ENCODE measurements around the gene ORAI1. TPM values are rescaled to one million over a fixed set of nuclear protein-coding genes. Genes with fewer than 3 reads are reported as not detected.

Gene ORAI1
- total and polyA plus RNA-seq, 12 donors: 1.9 to 16.1 (median 6.9) TPM

DNA sequence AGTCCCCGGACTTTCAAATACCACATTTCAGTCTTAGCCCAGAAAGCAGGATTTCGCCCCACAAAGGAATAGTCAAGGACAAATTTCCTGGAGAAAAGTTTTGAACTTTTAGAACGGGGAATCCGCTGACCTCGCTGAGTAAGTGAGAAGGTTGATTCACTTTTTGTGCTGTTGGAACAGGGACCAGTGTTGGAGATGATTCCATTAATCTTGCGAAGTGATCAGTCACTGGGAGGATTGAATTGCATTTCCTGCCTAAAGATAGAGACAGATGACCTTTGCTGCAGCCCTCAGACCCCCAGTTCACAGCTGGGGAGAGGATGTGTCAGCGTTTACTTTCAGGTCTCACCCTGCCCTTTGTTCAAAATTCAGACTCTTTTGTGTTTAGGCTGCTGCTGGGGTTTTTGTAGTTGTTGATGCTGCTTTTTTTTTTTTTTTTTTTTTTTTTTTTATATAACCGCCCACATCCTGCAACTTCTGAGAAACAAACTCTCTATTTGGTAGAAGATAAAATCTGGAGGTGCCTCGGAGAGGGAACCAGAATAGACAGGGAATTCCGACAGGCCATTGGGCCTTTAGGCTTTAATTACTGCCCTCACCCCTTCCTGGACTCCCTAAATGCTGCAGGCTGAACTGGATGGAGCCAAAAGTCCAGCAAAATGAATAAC lies 35.7 kb upstream of the ORAI1 start:
- Histone ChIP-seq H3K4me3 (peak overlapping the region in 3 of 4 donors; percentile 7 to 43 (median 26)), H3K9me3 (replicated peaks in 1 of 3) (no peaks in the 10 kb centered on the region), H3K27ac (peak overlapping the region; percentile 65 to 87 (median 76)), H3K27me3 (no peaks in the 10 kb centered on the region), H3K4me1 (replicated peaks in 1 of 2) (peaks cover 0 to 14% of the 10 kb centered on the region in 2 donors), H3K36me3 (replicated peaks in 1 of 2) (no peaks in the 10 kb centered on the region)
- peak in 4 of 7 donors; percentile 31 to 57 (median 52) for DNase-seq
- 5 to 14% (median 7%) methylated on average over 10 of the region's 10 CpGs for WGBS, 4 donors
- intact Hi-C loops (cut with DNase I): no loop called here
- TF ChIP-seq, protein P1, sequence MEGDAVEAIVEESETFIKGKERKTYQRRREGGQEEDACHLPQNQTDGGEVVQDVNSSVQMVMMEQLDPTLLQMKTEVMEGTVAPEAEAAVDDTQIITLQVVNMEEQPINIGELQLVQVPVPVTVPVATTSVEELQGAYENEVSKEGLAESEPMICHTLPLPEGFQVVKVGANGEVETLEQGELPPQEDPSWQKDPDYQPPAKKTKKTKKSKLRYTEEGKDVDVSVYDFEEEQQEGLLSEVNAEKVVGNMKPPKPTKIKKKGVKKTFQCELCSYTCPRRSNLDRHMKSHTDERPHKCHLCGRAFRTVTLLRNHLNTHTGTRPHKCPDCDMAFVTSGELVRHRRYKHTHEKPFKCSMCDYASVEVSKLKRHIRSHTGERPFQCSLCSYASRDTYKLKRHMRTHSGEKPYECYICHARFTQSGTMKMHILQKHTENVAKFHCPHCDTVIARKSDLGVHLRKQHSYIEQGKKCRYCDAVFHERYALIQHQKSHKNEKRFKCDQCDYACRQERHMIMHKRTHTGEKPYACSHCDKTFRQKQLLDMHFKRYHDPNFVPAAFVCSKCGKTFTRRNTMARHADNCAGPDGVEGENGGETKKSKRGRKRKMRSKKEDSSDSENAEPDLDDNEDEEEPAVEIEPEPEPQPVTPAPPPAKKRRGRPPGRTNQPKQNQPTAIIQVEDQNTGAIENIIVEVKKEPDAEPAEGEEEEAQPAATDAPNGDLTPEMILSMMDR (IDR thresholded peaks at IDR 0.05): no peak
- TF ChIP-seq POLR2A (IDR thresholded peaks at IDR 0.05): no peak

DNA sequence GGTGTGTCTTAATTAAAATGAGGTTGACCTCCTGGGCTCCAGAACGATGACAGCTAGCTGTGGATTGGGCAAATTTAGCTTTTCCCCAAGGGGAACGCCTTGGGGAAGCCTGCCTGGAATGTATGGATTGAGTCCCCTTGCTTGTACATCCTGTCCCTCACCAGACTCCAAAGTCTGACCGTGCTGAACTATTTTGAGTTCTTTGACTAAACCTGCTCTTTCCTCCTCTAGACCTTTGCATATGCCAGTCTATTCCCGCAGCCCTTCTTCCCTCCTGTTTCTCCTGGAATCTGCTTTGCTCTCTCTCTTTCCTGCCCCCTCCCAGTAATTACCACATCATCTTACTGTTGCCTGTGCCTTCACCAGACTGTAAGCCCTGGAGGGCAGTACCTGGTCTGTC lies 34.0 kb upstream of the ORAI1 start:
- intact Hi-C loops (cut with DNase I): no loop called here
- WGBS, 4 donors: 82 to 88% (median 86%) methylated on average over 4 of the region's 4 CpGs

GRCh38 chr12:121595520-121595919 lies 30.8 kb upstream of the ORAI1 start:
- Histone ChIP-seq H3K36me3 (replicated peaks in 1 of 2) (no peaks in the 10 kb centered on the region), H3K4me3 (no peak overlapping the region), H3K27ac (no peak overlapping the region), H3K4me1 (replicated peaks in 1 of 2) (peaks cover 0 to 6% of the 10 kb centered on the region in 2 donors), H3K27me3 (no peaks in the 10 kb centered on the region), H3K9me3 (replicated peaks in 1 of 3) (no peaks in the 10 kb centered on the region)
- intact Hi-C loops (cut with DNase I): no loop called here
- 91 to 100% (median 93%) methylated on average over 7 to 12 of the region's 12 CpGs for WGBS, 4 donors
- TF ChIP-seq, protein P1 (IDR thresholded peaks at IDR 0.05): no peak
- no peak for TF ChIP-seq POLR2A (IDR thresholded peaks at IDR 0.05)
- no peak for DNase-seq

More for the DNA sequence above, 34.0 kb upstream of the ORAI1 start:
- no peaks in the 10 kb centered on the region for H3K9me3 ChIP-seq (replicated peaks in 1 of 3)
- no peak overlapping the region for H3K4me3 ChIP-seq
- H3K4me1 ChIP-seq (replicated peaks in 1 of 2): peaks cover 0 to 14% of the 10 kb centered on the region in 2 donors
- no peak for DNase-seq
- no peaks in the 10 kb centered on the region for H3K27me3 ChIP-seq
- no peaks in the 10 kb centered on the region for H3K36me3 ChIP-seq (replicated peaks in 1 of 2)
- no peak for TF ChIP-seq POLR2A (IDR thresholded peaks at IDR 0.05)
- TF ChIP-seq, protein P1 (IDR thresholded peaks at IDR 0.05): no peak
- no peak overlapping the region for H3K27ac ChIP-seq

- Histone ChIP-seq H3K27me3 (no peaks in the 10 kb centered on the region), H3K36me3 (replicated peaks in 1 of 2) (no peaks in the 10 kb centered on the region), H3K9me3 (replicated peaks in 1 of 3) (no peaks in the 10 kb centered on the region), H3K4me1 (replicated peaks in 1 of 2) (no peaks in the 10 kb centered on the region), H3K27ac (no peak overlapping the region), H3K4me3 (no peak overlapping the region)
- intact Hi-C loops (cut with DNase I): no loop called here
- no peak for DNase-seq
- WGBS, 4 donors: 88 to 94% (median 90%) methylated on average over 5 of the region's 5 CpGs
- TF ChIP-seq, protein P1 (IDR thresholded peaks at IDR 0.05): no peak
- TF ChIP-seq POLR2A (IDR thresholded peaks at IDR 0.05): no peak
These were observed 29.8 kb upstream of the ORAI1 start for GRCh38 chr12:121596526-121596925.
